Loucy (cell line): Measurements from ENCODE around the gene PRSS2.

ENCODE experiments used
- H2AFZ ChIP-seq: fragments of 200-600 bp; sonication (generic); 2 replicates; pipeline ENCODE4 v1.6.0; 2016; ENCODE audit warnings: antibody characterized with exemption, mild to moderate bottlenecking, low read length, moderate library complexity
- H3F3A ChIP-seq: fragments of 200-600 bp; 2 replicates; pipeline ENCODE4 v1.6.0; 2016; ENCODE audit warnings: antibody characterized with exemption, low read depth, mild to moderate bottlenecking
- H3K27me3 ChIP-seq: fragments of 200-600 bp; sonication (generic); 2 replicates; pipeline ENCODE4 v1.6.1; 2014; ENCODE audit warnings: low read length, mild to moderate bottlenecking; ENCODE audit not compliant: insufficient read depth, poor library complexity, severe bottlenecking
- H3K36me3 ChIP-seq: fragments of 200-600 bp; sonication (generic); 2 replicates; pipeline ENCODE4 v1.6.1; 2016; ENCODE audit warnings: low read length; ENCODE audit not compliant: insufficient read depth
- H3K4me1 ChIP-seq: fragments of 200-600 bp; sonication (generic); 2 replicates; pipeline ENCODE4 v1.5.1; 2014; ENCODE audit warnings: low read length, mild to moderate bottlenecking; ENCODE audit not compliant: insufficient read depth, poor library complexity, severe bottlenecking
- H3K4me2 ChIP-seq: fragments of 200-600 bp; sonication (generic); 2 replicates; pipeline ENCODE4 v1.6.0; 2014; ENCODE audit warnings: antibody characterized with exemption, low read length, low read depth, mild to moderate bottlenecking; ENCODE audit not compliant: poor library complexity, severe bottlenecking
- H3K4me3 ChIP-seq: fragments of 200-600 bp; sonication (generic); 2 replicates; pipeline ENCODE4 v1.5.1; 2014; ENCODE audit warnings: low read length, mild to moderate bottlenecking, mixed read lengths; ENCODE audit not compliant: poor library complexity, severe bottlenecking
- H3K79me2 ChIP-seq: fragments of 200-600 bp; sonication (generic); 2 replicates; pipeline ENCODE4 v1.6.1; 2014; ENCODE audit warnings: low read length; ENCODE audit not compliant: insufficient read depth
- H3K9ac ChIP-seq: fragments of 200-600 bp; sonication (generic); 2 replicates; pipeline ENCODE4 v1.6.0; 2014; ENCODE audit warnings: mild to moderate bottlenecking, low read depth, low read length, moderate library complexity; ENCODE audit not compliant: poor library complexity, severe bottlenecking
- H3K9me2 ChIP-seq: fragments of 200-600 bp; sonication (generic); replicated peaks from 2 replicates; pipeline ENCODE4 v1.6.1; 2016; ENCODE audit warnings: low read depth, low read length, mixed read lengths
- H3K9me3 ChIP-seq: fragments of 200-600 bp; sonication (generic); 2 replicates; pipeline ENCODE4 v1.6.1; 2014; ENCODE audit warnings: mild to moderate bottlenecking, antibody characterized with exemption, low read length, low read depth; ENCODE audit not compliant: insufficient read depth
- H4K20me1 ChIP-seq: fragments of 200-600 bp; sonication (generic); 2 replicates; pipeline ENCODE4 v1.6.0; 2014; ENCODE audit warnings: antibody characterized with exemption, low read length, mild to moderate bottlenecking; ENCODE audit not compliant: insufficient read depth, poor library complexity, severe bottlenecking
- CTCF ChIP-seq: fragments of 200-600 bp; sonication (generic); conservative IDR thresholded peaks from 2 replicates; pipeline ENCODE4 v1.5.1; 2014; ENCODE audit warnings: mild to moderate bottlenecking, antibody characterized with exemption, low read length
- EZH2phosphoT487 ChIP-seq: fragments of 200-600 bp; IDR thresholded peaks from 2 replicates; pipeline ENCODE4 v1.6.1; 2018; ENCODE audit warnings: antibody characterized with exemption, mild to moderate bottlenecking, moderate library complexity, borderline replicate concordance

The PRSS2 gene

GRCh38 chr7:142811154-142811737 lies 40.5 kb downstream of the PRSS2 start:
- Histone ChIP-seq H3K9me2 (no peaks in the 10 kb centered on the region), H3K36me3 (no peaks in the 10 kb centered on the region), H3K4me3 (peak overlapping the region; percentile 70), H3K9me3 (no peaks in the 10 kb centered on the region), H2AFZ (no peak overlapping the region), H4K20me1 (no peaks in the 10 kb centered on the region), H3K4me1 (peaks cover 77% of the 10 kb centered on the region), H3K79me2 (peaks cover 44% of the 10 kb centered on the region), H3F3A (peaks cover 31% of the 10 kb centered on the region), H3K27me3 (no peaks in the 10 kb centered on the region), H3K4me2 (peak overlapping the region; percentile 82), H3K9ac (peak overlapping the region; percentile 97)
- TF ChIP-seq CTCF: peak; percentile 85
- no peak for TF ChIP-seq EZH2phosphoT487

GRCh38 chr7:142812437-142813215 lies 41.9 kb downstream of the PRSS2 start:
- no peak for TF ChIP-seq CTCF
- no peak for TF ChIP-seq EZH2phosphoT487
- Histone ChIP-seq H3K9me3 (no peaks in the 10 kb centered on the region), H3K9ac (peak overlapping the region; percentile 97), H4K20me1 (no peaks in the 10 kb centered on the region), H3K4me1 (peaks cover 63% of the 10 kb centered on the region), H3K4me3 (peak overlapping the region; percentile 32), H3K27me3 (no peaks in the 10 kb centered on the region), H3K36me3 (no peaks in the 10 kb centered on the region), H2AFZ (no peak overlapping the region), H3K4me2 (peak overlapping the region; percentile 82), H3K9me2 (no peaks in the 10 kb centered on the region), H3F3A (peaks cover 20% of the 10 kb centered on the region), H3K79me2 (peaks cover 30% of the 10 kb centered on the region)

- Histone ChIP-seq H2AFZ (no peak overlapping the region), H3K9ac (peak overlapping the region; percentile 97), H3K4me3 (peak overlapping the region; percentile 32), H3K36me3 (no peaks in the 10 kb centered on the region), H3K27me3 (no peaks in the 10 kb centered on the region), H3K9me3 (no peaks in the 10 kb centered on the region), H3K4me1 (peaks cover 57% of the 10 kb centered on the region), H3F3A (peaks cover 14% of the 10 kb centered on the region), H3K4me2 (peak overlapping the region; percentile 82), H3K79me2 (peaks cover 28% of the 10 kb centered on the region), H3K9me2 (no peaks in the 10 kb centered on the region), H4K20me1 (no peaks in the 10 kb centered on the region)
- TF ChIP-seq CTCF (no peak), EZH2phosphoT487 (no peak)
These were observed 42.5 kb downstream of the PRSS2 start for GRCh38 chr7:142813226-142813625.
